ENCODE data around the gene CHPF.

GRCh38 chr2:219561179-219562048, 17.8 kb upstream of the CHPF start:
- TF ChIP-seq CTCF (conservative IDR thresholded peaks at IDR 0.05; ENCODE audit: low read depth, low read length) (no peak), EZH2 (IDR thresholded peaks at IDR 0.05; ENCODE audit: borderline replicate concordance, low read depth, low read length, poor library complexity, severe bottlenecking) (no peak)

Measured in A673 (cell line).